K562 (cell line): ENCODE data around the gene RHBDL3. TPM values are rescaled to one million over a fixed set of nuclear protein-coding genes. Genes with fewer than 3 reads are reported as not detected.

Source experiments
- ATAC-seq: fragments of 200-7000 bp; cut with Tn5 transposase; 3 replicates; pipeline ENCODE4 v1.9.1; 2020; ENCODE audit warnings: moderate library complexity
- BruUV-seq: library from RNA; stranded (reverse); fragments of 400-500 nt; replicated peaks from 2 replicates; lab custom pipeline; 2021; lab: Mats Ljungman, UMichigan
- CTCF ChIA-PET: fragments of 300-600 bp; formaldehyde crosslinking; extraction: SDS; loops from one replicate; lab custom pipeline; 2021; ENCODE audit warnings: low intra/inter-chr PET ratio; lab: Yijun Ruan, JAX
- POLR2A ChIA-PET: fragments of 300-600, 350-650 bp; sonication (Branson Sonifier 250); formaldehyde crosslinking; extraction: SDS; loops from one replicate; lab custom pipeline; 2021; ENCODE audit warnings: antibody characterized with exemption, inconsistent platforms; lab: Yijun Ruan, JAX
- DNase-seq, 4 experiments: peaks; one replicate each; pipeline versions ENCODE4 v3.0.0 to v3.0.0-alpha.2; 2011 to 2018; ENCODE audit warnings: low spot score in 3 of 4, mixed read lengths in 3 of 4; ENCODE audit errors: extremely low read depth in 1 of 4
- FAIRE-seq: peaks from 2 replicates; lab custom pipeline; 2011; peaks lifted over from hg19 to GRCh38; lab: Jason Lieb, UNC
- H2AFZ ChIP-seq: 2 replicates; pipeline ENCODE4 v1.6.0; 2011; ENCODE audit warnings: low read depth, low read length, control low read depth, inconsistent platforms
- H3K27ac ChIP-seq: fragments of 200-600 bp; 3 replicates; pipeline ENCODE4 v1.8.0; 2011; ENCODE audit warnings: low read depth, mild to moderate bottlenecking, control low read depth, inconsistent platforms, low read length, moderate library complexity, mixed read lengths; ENCODE audit errors: extremely low read depth
- H3K27me3 ChIP-seq, 2 experiments: fragments of 300-600 bp in 1 of 2; 2 replicates in 1 of 2; 3 replicates in 1 of 2; pipeline versions ENCODE4 v1.6.0 to v1.8.0; 2011; ENCODE audit warnings: inconsistent platforms in 2 of 2, low read length in 2 of 2, mild to moderate bottlenecking in 1 of 2, mixed read lengths in 1 of 2, moderate library complexity in 1 of 2; ENCODE audit not compliant: control insufficient read depth in 2 of 2, insufficient read depth in 2 of 2
- H3K36me3 ChIP-seq: fragments of 300-600 bp; 3 replicates; pipeline ENCODE4 v1.8.0; 2011; ENCODE audit warnings: mild to moderate bottlenecking, low read length, inconsistent platforms; ENCODE audit not compliant: control insufficient read depth, insufficient read depth
- H3K4me1 ChIP-seq, 2 experiments: fragments of 200-600 bp in 1 of 2; replicated peaks in 1 of 2; 2 replicates in 1 of 2; 3 replicates in 1 of 2; pipeline versions ENCODE4 v1.5.1 to v1.8.0; 2011; ENCODE audit warnings: inconsistent platforms in 2 of 2, low read length in 2 of 2, mild to moderate bottlenecking in 1 of 2, mixed read lengths in 1 of 2, moderate library complexity in 1 of 2; ENCODE audit not compliant: control insufficient read depth in 2 of 2, insufficient read depth in 2 of 2
- H3K4me2 ChIP-seq: 2 replicates; pipeline ENCODE4 v1.6.1; 2011; ENCODE audit warnings: low read length, control low read depth, inconsistent platforms, mixed read lengths; ENCODE audit not compliant: insufficient read depth
- H3K4me3 ChIP-seq: fragments of 200-600 bp; sonication (generic), shearing (Covaris generic); 2 replicates; pipeline ENCODE4 v1.5.1; 2016; ENCODE audit warnings: control low read depth, inconsistent platforms
- H3K79me2 ChIP-seq: fragments of 200-600 bp; 3 replicates; pipeline ENCODE4 v1.8.0; 2011; ENCODE audit warnings: low read length, inconsistent platforms; ENCODE audit not compliant: control insufficient read depth, insufficient read depth
- H3K9ac ChIP-seq, 2 experiments: 2 replicates each; pipeline versions ENCODE4 v1.6.0 to v1.6.1; 2011; ENCODE audit warnings: low read depth in 2 of 2, low read length in 2 of 2, control low read depth in 1 of 2, inconsistent platforms in 1 of 2, mild to moderate bottlenecking in 1 of 2, mixed read lengths in 1 of 2; ENCODE audit not compliant: insufficient read depth in 1 of 2
- H3K9me1 ChIP-seq: one replicate; pipeline ENCODE4 v1.6.0; 2011; ENCODE audit warnings: inconsistent platforms, mild to moderate bottlenecking, low read length, moderate library complexity; ENCODE audit not compliant: control insufficient read depth, insufficient read depth
- H3K9me3 ChIP-seq: replicated peaks from 2 replicates; pipeline ENCODE4 v1.5.1; 2011; ENCODE audit warnings: low read depth, low read length, inconsistent platforms; ENCODE audit not compliant: control insufficient read depth, insufficient read depth
- H4K20me1 ChIP-seq: replicated peaks from 2 replicates; pipeline ENCODE4 v1.6.1; 2011; ENCODE audit warnings: low read length, inconsistent platforms, mixed read lengths; ENCODE audit not compliant: control insufficient read depth, insufficient read depth
- CUX1 ChIP-seq: fragments of 200-800 bp; sonication (Bioruptor generic); IDR thresholded peaks from 2 replicates; pipeline ENCODE4 v1.6.1; 2016; ENCODE audit warnings: missing genetic modification characterization, missing compliant biosample characterization
- FOXK1 ChIP-seq: sonication (generic); formaldehyde crosslinking; IDR thresholded peaks from 2 replicates; pipeline ENCODE4 v1.8.0; 2022; ENCODE audit warnings: missing genetic modification reagents, mild to moderate bottlenecking, borderline replicate concordance
- FOXP1 ChIP-seq: sonication (generic); formaldehyde crosslinking; IDR thresholded peaks from 2 replicates; pipeline ENCODE4 v1.8.0; 2022; ENCODE audit warnings: mild to moderate bottlenecking, missing genetic modification reagents
- HMG20A ChIP-seq: fragments of 450-650 bp; formaldehyde crosslinking; conservative IDR thresholded peaks from 2 replicates; pipeline ENCODE4 v1.4.0; 2020; ENCODE audit warnings: mild to moderate bottlenecking, mixed read lengths
- MCM3 ChIP-seq: fragments of 450-650 bp; IDR thresholded peaks from 2 replicates; pipeline ENCODE4 v1.6.1; 2016
- MEF2A ChIP-seq: IDR thresholded peaks from 2 replicates; pipeline ENCODE4 v1.6.1; 2011; ENCODE audit warnings: low read depth, mild to moderate bottlenecking, low read length, moderate library complexity; ENCODE audit not compliant: control insufficient read depth
- NBN ChIP-seq: fragments of 450-650 bp; IDR thresholded peaks from 2 replicates; pipeline ENCODE4 v1.6.1; 2016; ENCODE audit warnings: low read depth, mild to moderate bottlenecking
- NONO ChIP-seq, 2 experiments: fragments of 200-400 bp in 1 of 2; fragments of 450-650 bp in 1 of 2; formaldehyde crosslinking in 1 of 2; IDR thresholded peaks; 2 replicates each; pipeline ENCODE4 v1.6.1; 2017; ENCODE audit warnings: low read depth in 2 of 2, mild to moderate bottlenecking in 2 of 2, moderate library complexity in 2 of 2, low read length in 1 of 2
- PTBP1 ChIP-seq: fragments of 200-400 bp; formaldehyde crosslinking; IDR thresholded peaks from 2 replicates; pipeline ENCODE4 v1.6.1; 2017; ENCODE audit warnings: low read depth, low read length
- SMAD1 ChIP-seq: fragments of 150-350 bp; IDR thresholded peaks from 2 replicates; pipeline ENCODE4 v1.6.1; 2014; ENCODE audit warnings: low read length, low read depth; ENCODE audit not compliant: partially characterized antibody
- SMARCB1 ChIP-seq: IDR thresholded peaks from 2 replicates; pipeline ENCODE4 v1.6.1; 2011; ENCODE audit warnings: improper control_type of control experiment, low read depth; ENCODE audit not compliant: insufficient read length
- TAF9B ChIP-seq: fragments of 450-650 bp; IDR thresholded peaks from 2 replicates; pipeline ENCODE4 v1.6.1; 2018; ENCODE audit warnings: mild to moderate bottlenecking; ENCODE audit not compliant: partially characterized antibody
- TBP ChIP-seq: optimal IDR thresholded peaks from 2 replicates; pipeline ENCODE3; 2011; ENCODE audit warnings: low read depth, low read length, improper control_type of control experiment
- TEAD4 ChIP-seq, 2 experiments: sonication (generic) in 1 of 2; formaldehyde crosslinking in 1 of 2; IDR thresholded peaks; 2 replicates each; pipeline versions ENCODE4 v1.6.1 to v1.8.0; 2012 to 2022; ENCODE audit warnings: borderline replicate concordance in 1 of 2, inconsistent platforms in 1 of 2, low read length in 1 of 2, mild to moderate bottlenecking in 1 of 2, missing genetic modification reagents in 1 of 2
- ZNF239 ChIP-seq: fragments of 250-450 bp; sonication (Bioruptor Pico); IDR thresholded peaks from 2 replicates; pipeline ENCODE4 v1.4.0; 2020; ENCODE audit warnings: mild to moderate bottlenecking
- WGBS: fragments of 100-300 bp; shearing (Covaris generic); methylation state at CpG from one replicate; pipeline ENCODE4 v1.1.6; 2016; ENCODE audit warnings: low coverage, mixed read lengths; ENCODE audit not compliant: insufficient coverage; ENCODE audit errors: missing lambda C conversion rate; 5-methylcytosine and 5-hydroxymethylcytosine counted together
- in situ Hi-C: fragments of 300-500 bp; cut with MboI; formaldehyde crosslinking; loops from 4 replicates; pipeline ENCODE4 v1.15.0; 2018; ENCODE audit warnings: inconsistent platforms, mixed read lengths
- intact Hi-C: fragments of 100-400 bp; cut with micrococcal nuclease; formaldehyde crosslinking; loops from 2 replicates; pipeline ENCODE4 v1.14.2; 2022
- polyA plus RNA-seq, 8 experiments: library from polyadenylated mRNA; depleted of rRNA in 4 of 8; stranded (reverse) in 5 of 8; unstranded in 3 of 8; fragments of >200 nt; fragmentation: Nextera tagmentation in 2 of 8; fragmentation: Illumina TruSeq in 1 of 8; extraction: Ambion mirVana in 2 of 8; extraction: Trizol in 1 of 8; gene quantifications; 2 replicates each; pipeline versions ENCODE4 v1.2.1 to v1.2.3, GENCODE V29; 2011 to 2014; ENCODE audit warnings: inconsistent platforms in 1 of 8, missing spikeins in 1 of 8
- total RNA-seq, 7 experiments: library from RNA; depleted of rRNA in 6 of 7; stranded (reverse); fragments of >200 nt in 6 of 7; fragmentation: Illumina TruSeq in 2 of 7; extraction: Trizol in 2 of 7; gene quantifications; 2 replicates each; pipeline versions ENCODE4 v1.2.1 to v1.2.3, GENCODE V29; 2011 to 2021; ENCODE audit warnings: low replicate concordance in 1 of 7
- TF ChIP-seq, protein P1 (sequence below): fragments of 200-800 bp; sonication (Bioruptor generic); IDR thresholded peaks from 2 replicates; pipeline ENCODE4 v1.6.1; 2017; ENCODE audit warnings: missing genetic modification characterization, missing compliant biosample characterization

RHBDL3 gene
- total and polyA plus RNA-seq, 9 of the 15 experiments (the other 6 are each of a cell fraction or from before 2014, with no cell fraction given), result 0.06 to 0.31 (median 0.09) TPM; not detected in 4

DNA sequence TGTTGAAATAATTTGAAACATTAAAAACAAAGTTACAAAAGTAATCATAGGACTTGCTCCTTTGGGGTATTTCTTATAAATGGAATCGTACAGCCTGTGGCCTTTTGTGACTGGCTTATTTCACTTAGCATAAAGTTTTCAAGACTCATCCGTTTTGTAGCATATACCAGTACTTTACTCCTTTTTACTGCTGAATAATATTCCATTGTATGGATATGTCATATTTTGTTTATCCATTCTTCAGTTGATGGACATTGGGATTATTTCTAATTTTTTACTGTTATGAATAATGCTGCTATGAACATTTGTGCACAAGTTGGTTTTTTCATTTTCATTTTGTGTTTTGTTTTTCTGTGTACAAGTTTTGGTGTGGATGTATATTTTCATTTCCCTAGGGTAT is 30.0 kb upstream of the RHBDL3 start:
- Histone ChIP-seq H3K36me3 (no peaks in the 10 kb centered on the region), H4K20me1 (no peaks in the 10 kb centered on the region), H3K4me1 (no peaks in the 10 kb centered on the region), H3K9me1 (no peaks in the 10 kb centered on the region), H2AFZ (no peak overlapping the region), H3K27ac (no peak overlapping the region), H3K4me2 (no peak overlapping the region), H3K9ac (no peak overlapping the region), H3K9me3 (no peaks in the 10 kb centered on the region), H3K27me3 (no peaks in the 10 kb centered on the region), H3K79me2 (no peaks in the 10 kb centered on the region), H3K4me3 (no peak overlapping the region)
- ChIA-PET CTCF (interaction anchor here (0.6 kb wide), 1 partner anchor 130 kb away, joined by 4 read pairs; no protein-coding TSS in a partner anchor), POLR2A (no interaction called here)
- ATAC-seq (no peak), FAIRE-seq (no peak), DNase-seq (no peak)
- intact Hi-C loops, result no loop called here
- in situ Hi-C loops, result no loop called here
- BruUV-seq, result no TSS peak
- 50% methylated on average over 2 of the region's 2 CpGs for WGBS
- TF ChIP-seq HMG20A (CRISPR knock-in tag) (no peak), TEAD4 (IDR thresholded peaks at IDR 0.05; ENCODE audit: low read length) (no peak), TEAD4 (CRISPR knock-in tag; IDR thresholded peaks at IDR 0.05; ENCODE audit: borderline replicate concordance) (no peak), MCM3 (no peak), PTBP1 (no peak), SMAD1 (no peak), NBN (no peak), ZNF239 (CRISPR knock-in tag) (no peak), TBP (no peak), FOXP1 (no peak), CUX1 (no peak), MEF2A (no peak), NONO (IDR thresholded peaks at IDR 0.05; ENCODE audit: low read depth in 2 of 2, low read length in 1 of 2) (no peak), TAF9B (no peak), SMARCB1 (no peak), FOXK1 (CRISPR knock-in tag) (no peak)
- TF ChIP-seq, protein P1, sequence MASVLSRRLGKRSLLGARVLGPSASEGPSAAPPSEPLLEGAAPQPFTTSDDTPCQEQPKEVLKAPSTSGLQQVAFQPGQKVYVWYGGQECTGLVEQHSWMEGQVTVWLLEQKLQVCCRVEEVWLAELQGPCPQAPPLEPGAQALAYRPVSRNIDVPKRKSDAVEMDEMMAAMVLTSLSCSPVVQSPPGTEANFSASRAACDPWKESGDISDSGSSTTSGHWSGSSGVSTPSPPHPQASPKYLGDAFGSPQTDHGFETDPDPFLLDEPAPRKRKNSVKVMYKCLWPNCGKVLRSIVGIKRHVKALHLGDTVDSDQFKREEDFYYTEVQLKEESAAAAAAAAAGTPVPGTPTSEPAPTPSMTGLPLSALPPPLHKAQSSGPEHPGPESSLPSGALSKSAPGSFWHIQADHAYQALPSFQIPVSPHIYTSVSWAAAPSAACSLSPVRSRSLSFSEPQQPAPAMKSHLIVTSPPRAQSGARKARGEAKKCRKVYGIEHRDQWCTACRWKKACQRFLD, result no peak
